Ishikawa (cell line): ENCODE measurements around the gene PRICKLE2.

Source experiments
- CEBPB ChIP-seq: IDR thresholded peaks from 2 replicates; pipeline ENCODE4 v1.6.1; 2012
- CREB1 ChIP-seq: IDR thresholded peaks from 2 replicates; pipeline ENCODE4 v1.6.1; 2012; ENCODE audit warnings: low read depth
- EP300 ChIP-seq: IDR thresholded peaks from 2 replicates; pipeline ENCODE4 v1.6.1; 2012; ENCODE audit warnings: borderline replicate concordance
- TAF1 ChIP-seq: IDR thresholded peaks from 2 replicates; pipeline ENCODE4 v1.6.1; 2012; ENCODE audit warnings: low read depth, mild to moderate bottlenecking
- USF1 ChIP-seq: IDR thresholded peaks from 2 replicates; pipeline ENCODE4 v1.6.1; 2012
- YY1 ChIP-seq: IDR thresholded peaks from 2 replicates; pipeline ENCODE4 v1.6.1; 2012; ENCODE audit warnings: low read depth

GRCh38 chr3:64213962-64214379 lies 11.3 kb downstream of the PRICKLE2 start:
- no peak for TF ChIP-seq CREB1
- no peak for TF ChIP-seq EP300
- TF ChIP-seq TAF1 = no peak
- no peak for TF ChIP-seq USF1
- TF ChIP-seq CEBPB = no peak
- no peak for TF ChIP-seq YY1
